Forelimb muscle (tissue), 1 donor: ENCODE measurements around the gene SREBF1. TPM values are rescaled to one million over a fixed set of nuclear protein-coding genes. Genes with fewer than 3 reads are reported as not detected.

Experiments
- DNase-seq: peaks from one replicate; pipeline ENCODE4 v3.0.0-alpha.2; 2013; ENCODE audit warnings: low read depth
- polyA plus RNA-seq: library from polyadenylated mRNA; unstranded; fragments of 120-200 nt; gene quantifications from one replicate; pipeline ENCODE4 v1.2.1, GENCODE V29; 2013; ENCODE audit not compliant: insufficient read length

SREBF1 gene
- polyA plus RNA-seq, 1 donor = 33.2 TPM

DNA sequence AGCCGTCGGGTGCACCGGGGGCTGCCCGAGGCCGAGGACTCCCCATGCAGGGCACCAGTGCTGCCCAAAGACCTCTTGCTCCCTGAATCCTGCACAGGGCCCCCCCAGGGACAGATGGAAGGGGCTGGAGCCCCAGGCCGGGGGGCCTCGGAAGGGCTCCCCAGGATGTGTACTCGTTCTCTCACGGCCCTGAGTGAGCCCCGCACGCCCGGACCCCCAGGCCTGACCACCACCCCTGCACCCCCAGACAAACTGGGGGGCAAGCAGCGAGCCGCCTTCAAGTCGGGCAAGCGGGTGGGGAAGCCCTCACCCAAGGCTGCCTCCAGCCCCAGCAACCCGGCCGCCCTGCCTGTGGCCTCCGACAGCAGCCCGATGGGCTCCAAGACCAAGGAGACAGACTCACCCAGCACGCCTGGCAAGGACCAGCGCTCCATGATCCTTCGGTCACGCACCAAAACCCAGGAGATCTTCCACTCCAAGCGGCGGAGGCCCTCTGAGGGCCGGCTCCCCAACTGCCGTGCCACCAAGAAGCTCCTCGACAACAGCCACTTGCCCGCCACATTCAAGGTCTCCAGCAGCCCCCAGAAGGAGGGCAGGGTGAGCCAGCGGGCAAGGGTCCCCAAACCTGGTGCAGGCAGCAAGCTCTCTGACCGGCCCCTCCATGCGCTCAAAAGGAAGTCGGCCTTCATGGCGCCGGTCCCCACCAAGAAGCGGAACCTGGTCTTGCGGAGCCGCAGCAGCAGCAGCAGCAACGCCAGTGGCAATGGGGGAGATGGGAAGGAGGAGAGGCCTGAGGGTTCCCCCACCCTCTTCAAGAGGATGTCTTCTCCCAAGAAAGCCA is 40.6 kb downstream of the SREBF1 start:
- DNase-seq = no peak

DNA sequence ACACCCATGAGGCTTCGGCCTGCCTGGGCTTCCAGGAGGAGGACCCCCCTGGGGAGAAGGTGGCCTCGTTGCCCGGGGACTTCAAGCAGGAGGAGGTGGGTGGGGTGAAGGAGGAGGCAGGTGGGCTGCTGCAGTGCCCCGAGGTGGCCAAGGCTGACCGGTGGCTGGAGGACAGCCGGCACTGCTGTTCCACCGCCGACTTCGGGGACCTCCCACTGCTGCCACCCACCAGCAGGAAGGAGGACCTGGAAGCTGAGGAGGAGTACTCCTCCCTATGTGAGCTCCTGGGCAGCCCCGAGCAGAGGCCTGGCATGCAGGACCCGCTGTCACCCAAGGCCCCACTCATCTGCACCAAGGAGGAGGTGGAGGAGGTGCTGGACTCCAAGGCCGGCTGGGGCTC is 41.5 kb downstream of the SREBF1 start:
- no peak for DNase-seq

- DNase-seq = no peak
Measured at GRCh38 chr17:17794382-17794781, 42.4 kb downstream of the SREBF1 start.

DNA sequence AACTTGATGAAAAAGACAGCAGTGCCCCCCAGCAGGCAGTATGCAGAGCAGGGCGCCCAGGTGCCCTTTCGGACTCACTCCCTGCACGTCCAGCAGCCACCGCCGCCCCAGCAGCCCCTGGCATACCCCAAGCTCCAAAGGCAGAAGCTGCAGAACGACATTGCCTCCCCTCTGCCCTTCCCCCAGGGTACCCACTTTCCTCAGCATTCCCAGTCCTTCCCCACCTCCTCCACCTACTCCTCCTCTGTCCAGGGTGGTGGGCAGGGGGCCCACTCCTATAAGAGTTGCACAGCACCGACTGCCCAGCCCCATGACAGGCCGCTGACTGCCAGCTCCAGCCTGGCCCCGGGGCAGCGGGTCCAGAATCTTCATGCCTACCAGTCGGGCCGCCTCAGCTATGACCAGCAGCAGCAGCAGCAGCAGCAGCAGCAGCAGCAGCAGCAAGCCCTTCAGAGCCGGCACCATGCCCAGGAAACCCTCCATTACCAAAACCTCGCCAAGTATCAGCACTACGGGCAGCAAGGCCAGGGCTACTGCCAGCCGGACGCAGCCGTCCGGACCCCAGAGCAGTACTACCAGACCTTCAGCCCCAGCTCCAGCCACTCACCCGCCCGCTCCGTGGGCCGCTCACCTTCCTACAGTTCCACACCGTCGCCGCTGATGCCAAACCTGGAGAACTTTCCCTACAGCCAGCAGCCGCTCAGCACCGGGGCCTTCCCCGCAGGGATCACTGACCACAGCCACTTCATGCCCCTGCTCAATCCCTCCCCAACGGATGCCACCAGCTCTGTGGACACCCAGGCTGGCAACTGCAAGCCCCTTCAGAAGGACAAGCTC is 43.2 kb downstream of the SREBF1 start:
- DNase-seq = no peak

GRCh38 chr17:17792551-17793377 is 44.0 kb downstream of the SREBF1 start:
- no peak for DNase-seq

- DNase-seq = no peak
Measured at GRCh38 chr17:17792037-17792550, 44.7 kb downstream of the SREBF1 start.

GRCh38 chr17:17790637-17791464 is 45.9 kb downstream of the SREBF1 start:
- no peak for DNase-seq

DNA sequence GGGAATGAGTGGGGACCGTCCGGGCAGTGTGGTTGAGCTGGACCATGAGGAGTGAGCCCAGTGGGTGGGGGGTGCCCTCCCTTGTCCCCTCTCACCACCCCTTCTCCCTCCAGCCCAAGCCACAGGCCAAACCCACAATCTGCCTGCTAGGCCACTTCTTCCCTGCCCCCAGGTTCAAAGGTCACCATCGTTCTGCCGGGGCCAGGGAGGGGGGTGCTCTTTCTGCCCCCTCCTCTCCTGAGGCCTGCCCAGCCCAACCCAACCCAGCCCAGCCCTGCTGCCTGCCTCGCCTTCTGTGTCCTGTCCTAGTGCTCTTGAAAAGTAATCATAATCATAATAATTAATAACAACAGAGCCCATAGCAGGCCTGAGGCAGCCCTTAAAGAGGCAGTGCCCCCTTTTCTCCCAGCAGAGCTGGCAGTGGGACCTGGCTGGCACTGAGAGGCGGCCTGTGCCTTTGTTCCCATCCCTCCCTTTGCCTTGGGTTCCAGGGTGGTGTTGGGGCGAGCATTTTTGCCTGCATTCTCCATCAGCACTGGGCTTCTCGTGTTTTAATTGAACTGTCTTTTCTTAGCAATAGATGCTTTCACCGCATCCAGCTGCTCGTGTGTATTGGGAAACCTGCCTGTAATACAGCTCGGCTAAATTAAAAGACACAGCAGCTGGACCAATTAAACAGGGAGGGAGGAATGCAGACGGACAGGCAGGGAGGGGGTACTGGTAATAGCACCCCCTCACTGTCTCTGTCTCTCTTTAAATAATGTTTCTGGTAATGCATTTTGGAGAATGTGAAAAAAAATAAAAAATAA is 46.8 kb downstream of the SREBF1 start:
- no peak for DNase-seq

DNA sequence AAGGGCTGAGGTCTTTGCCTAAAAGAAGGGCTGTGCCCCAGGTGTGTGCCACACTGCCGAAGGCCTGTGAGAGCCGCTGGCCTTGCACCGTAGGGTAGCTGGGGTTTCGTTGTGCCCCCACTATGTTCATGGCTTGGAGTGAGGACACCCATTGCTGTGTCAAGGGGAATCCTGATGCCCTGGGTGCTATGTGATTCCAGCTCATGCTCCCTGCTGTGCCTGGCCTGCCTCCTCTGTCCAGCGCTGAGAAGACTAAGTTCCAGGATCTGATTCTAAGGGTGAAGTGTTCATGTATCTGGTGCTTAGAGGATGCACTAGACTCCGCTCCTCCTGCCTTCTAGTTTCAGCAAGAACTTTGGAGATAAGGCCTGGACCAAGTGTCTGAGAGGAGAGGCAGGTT is 47.4 kb downstream of the SREBF1 start:
- DNase-seq = no peak

- no peak for DNase-seq
Measured at GRCh38 chr17:17788967-17789366, 47.8 kb downstream of the SREBF1 start.

- no peak for DNase-seq
Measured at GRCh38 chr17:17787568-17787967, 49.2 kb downstream of the SREBF1 start.

DNA sequence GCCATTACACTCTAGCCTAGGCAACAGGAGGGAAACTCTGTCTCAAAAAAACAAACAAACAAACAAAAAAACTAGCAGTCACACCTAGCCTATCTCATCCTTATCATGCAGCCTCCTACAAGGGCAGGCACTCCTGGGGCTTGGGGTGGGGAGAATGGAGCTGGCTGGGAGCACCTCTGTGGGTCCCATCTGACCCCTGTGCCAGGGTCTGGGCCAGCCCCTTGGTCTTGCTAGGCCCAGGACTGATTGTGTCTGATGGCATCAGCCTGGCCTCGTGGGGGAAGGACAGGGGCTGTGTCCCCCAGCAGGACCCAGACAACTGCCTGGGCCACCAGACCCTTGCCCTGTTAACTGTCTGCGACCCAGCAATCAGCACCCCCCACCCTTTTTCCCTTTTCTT is 49.8 kb downstream of the SREBF1 start:
- no peak for DNase-seq

GRCh38 chr17:17785407-17785806 is 51.4 kb downstream of the SREBF1 start:
- DNase-seq = no peak

GRCh38 chr17:17784657-17785267 is 52.0 kb downstream of the SREBF1 start:
- no peak for DNase-seq

DNA sequence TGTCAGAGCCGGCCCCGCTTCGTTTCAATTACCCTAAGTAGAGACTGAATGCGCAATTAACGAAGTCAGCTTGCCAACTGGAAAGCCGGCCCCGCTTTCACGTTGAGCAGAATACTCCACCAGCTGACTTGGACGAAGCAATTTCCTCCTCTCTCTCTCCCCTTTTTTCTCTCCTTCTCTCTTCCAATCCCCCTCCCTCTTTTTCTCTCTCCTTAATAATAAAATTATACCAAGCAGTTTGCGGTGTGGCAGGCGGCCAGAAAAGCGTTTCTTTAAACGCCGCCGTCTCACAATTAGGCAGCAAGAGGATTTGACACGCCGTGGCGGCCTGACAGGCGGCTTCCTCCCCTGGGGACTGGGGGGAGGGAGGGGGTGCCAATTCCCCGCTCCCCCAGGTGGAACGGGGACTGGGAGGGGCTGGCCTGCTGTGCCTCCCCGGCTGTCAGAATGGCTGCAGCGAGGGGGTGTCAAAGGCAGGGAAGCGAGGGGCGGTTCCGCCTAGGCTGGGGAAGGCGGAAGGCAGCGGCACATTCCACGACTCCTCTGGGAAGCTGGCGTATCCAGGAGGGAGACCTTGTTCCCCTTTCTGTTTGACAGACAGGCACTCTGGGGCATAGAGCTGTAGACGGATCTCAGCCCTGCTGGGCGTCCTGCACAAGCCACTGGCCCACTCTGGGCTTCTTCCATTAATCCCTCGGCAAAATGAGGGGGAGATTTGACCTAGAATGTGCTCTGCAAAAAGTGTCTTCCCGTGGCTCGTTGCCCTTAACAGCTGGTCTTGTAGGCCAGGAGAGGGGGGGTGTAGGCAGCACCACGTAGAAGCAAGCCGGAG is 52.7 kb downstream of the SREBF1 start:
- no peak for DNase-seq

GRCh38 chr17:17783116-17783824 is 53.5 kb downstream of the SREBF1 start:
- no peak for DNase-seq

DNA sequence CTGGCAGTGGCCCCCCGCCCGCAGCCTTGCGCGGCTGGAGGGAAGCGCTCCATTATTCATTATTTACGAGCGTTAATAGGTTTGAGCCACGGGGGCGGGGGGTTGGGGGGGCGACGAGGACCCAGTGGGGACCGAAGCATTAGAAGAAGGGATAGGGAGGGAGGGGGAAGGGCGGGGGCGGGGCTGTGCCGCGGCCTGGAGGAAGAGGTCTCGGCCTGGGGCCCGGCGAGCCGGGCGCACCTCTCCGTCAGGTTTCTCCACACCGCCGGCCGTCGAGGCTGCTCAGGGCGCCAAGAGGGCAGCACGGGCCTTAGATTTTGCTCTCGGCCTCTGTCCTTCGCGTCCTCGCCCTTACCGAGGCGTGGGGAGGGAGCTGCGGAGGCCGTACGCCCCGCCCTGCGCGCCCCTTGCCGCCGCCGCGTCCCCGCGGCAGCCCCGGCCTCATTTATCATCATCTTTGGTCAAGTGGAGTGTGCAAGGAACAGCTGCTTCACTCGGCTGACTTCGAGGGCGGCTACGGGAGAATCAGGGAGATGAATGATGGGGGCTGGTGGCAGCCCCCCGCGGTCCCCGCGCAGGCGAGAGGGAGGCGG is 54.2 kb downstream of the SREBF1 start:
- DNase-seq = no peak
